WTC11 (cell line): ENCODE results near the gene CA10. TPM values are rescaled to one million over a fixed set of nuclear protein-coding genes. Genes with fewer than 3 reads are reported as not detected.

ENCODE experiments used
- ATAC-seq: fragments of 200-7000 bp; cut with Tn5 transposase; 2 replicates; pipeline ENCODE4 v1.10.0; 2021; ENCODE audit warnings: mild to moderate bottlenecking, moderate library complexity
- CTCF ChIA-PET: fragments of 300-600 bp; sonication (Branson Sonifier 250); formaldehyde crosslinking; loops from one replicate; lab custom pipeline; 2021; ENCODE audit warnings: antibody characterized with exemption; lab: Charles Lee
- POLR2A ChIA-PET: fragments of 350-600 bp; sonication (Branson Sonifier 250); formaldehyde crosslinking; loops from one replicate; lab custom pipeline; 2021; ENCODE audit warnings: antibody characterized with exemption; lab: Charles Lee
- DNase-seq: peaks from one replicate; pipeline ENCODE4 v3.0.0; 2021; ENCODE audit warnings: low spot score
- H3K27ac Mint-ChIP-seq: 2 replicates; pipeline ENCODE4 v1.8.0; 2021; ENCODE audit warnings: mixed read lengths
- H3K27me3 Mint-ChIP-seq: 2 replicates; pipeline ENCODE4 v1.8.0; 2021; ENCODE audit warnings: low read depth, mild to moderate bottlenecking, moderate library complexity, mixed read lengths
- H3K36me3 Mint-ChIP-seq: 2 replicates; pipeline ENCODE4 v1.8.0; 2021; ENCODE audit warnings: mixed read lengths
- H3K4me1 Mint-ChIP-seq: 2 replicates; pipeline ENCODE4 v1.8.0; 2022; ENCODE audit warnings: mixed read lengths
- H3K4me3 Mint-ChIP-seq: 2 replicates; pipeline ENCODE4 v1.8.0; 2021; ENCODE audit warnings: mild to moderate bottlenecking, moderate library complexity, mixed read lengths
- H3K9me3 Mint-ChIP-seq: 2 replicates; pipeline ENCODE4 v1.8.0; 2021; ENCODE audit warnings: mixed read lengths
- ATF1 ChIP-seq: sonication (generic); formaldehyde crosslinking; IDR thresholded peaks from 2 replicates; pipeline ENCODE4 v1.8.1; 2023; ENCODE audit warnings: mild to moderate bottlenecking, moderate library complexity, missing genetic modification reagents
- CBFB ChIP-seq: sonication (generic); formaldehyde crosslinking; IDR thresholded peaks from 2 replicates; pipeline ENCODE4 v1.8.1; 2022; ENCODE audit warnings: mild to moderate bottlenecking, low read depth, missing genetic modification reagents
- E2F5 ChIP-seq: sonication (generic); formaldehyde crosslinking; IDR thresholded peaks from 2 replicates; pipeline ENCODE4 v1.8.1; 2022; ENCODE audit warnings: mild to moderate bottlenecking, moderate library complexity, missing genetic modification reagents
- ELF4 ChIP-seq: sonication (generic); formaldehyde crosslinking; IDR thresholded peaks from 2 replicates; pipeline ENCODE4 v1.8.1; 2022; ENCODE audit warnings: low read depth, mild to moderate bottlenecking, moderate library complexity, missing genetic modification reagents
- ESRRA ChIP-seq: sonication (generic); formaldehyde crosslinking; IDR thresholded peaks from 2 replicates; pipeline ENCODE4 v1.8.1; 2022; ENCODE audit warnings: mild to moderate bottlenecking, missing genetic modification reagents, borderline replicate concordance
- FOXK1 ChIP-seq: sonication (generic); formaldehyde crosslinking; IDR thresholded peaks from 2 replicates; pipeline ENCODE4 v1.8.0; 2022; ENCODE audit warnings: mild to moderate bottlenecking, moderate library complexity, missing genetic modification reagents
- GRHL2 ChIP-seq: fragments of 250-450 bp; sonication (Bioruptor Pico); IDR thresholded peaks from 2 replicates; pipeline ENCODE4 v1.8.0; 2022; ENCODE audit warnings: mild to moderate bottlenecking, moderate library complexity; ENCODE audit not compliant: insufficient replicate concordance, severe bottlenecking
- IRF2 ChIP-seq: sonication (generic); formaldehyde crosslinking; IDR thresholded peaks from 2 replicates; pipeline ENCODE4 v1.8.0; 2022; ENCODE audit warnings: low read depth, missing genetic modification reagents, borderline replicate concordance
- NR1H2 ChIP-seq: sonication (generic); formaldehyde crosslinking; IDR thresholded peaks from 2 replicates; pipeline ENCODE4 v1.9.0; 2021; ENCODE audit warnings: mild to moderate bottlenecking, moderate library complexity, missing genetic modification reagents
- PRRX2 ChIP-seq: fragments of 250-450 bp; sonication (Bioruptor Pico); IDR thresholded peaks from 2 replicates; pipeline ENCODE4 v1.8.0; 2021; ENCODE audit warnings: mild to moderate bottlenecking
- RORB ChIP-seq: fragments of 250-450 bp; sonication (Bioruptor Pico); IDR thresholded peaks from 2 replicates; pipeline ENCODE4 v1.9.0; 2021; ENCODE audit warnings: mild to moderate bottlenecking
- SP1 ChIP-seq: sonication (generic); formaldehyde crosslinking; conservative IDR thresholded peaks from 2 replicates; pipeline ENCODE4 v1.8.1; 2022; ENCODE audit warnings: missing genetic modification reagents
- TP53 ChIP-seq: sonication (generic); formaldehyde crosslinking; IDR thresholded peaks from 2 replicates; pipeline ENCODE4 v1.8.1; 2023; ENCODE audit warnings: mild to moderate bottlenecking, missing genetic modification reagents
- ZNF121 ChIP-seq: sonication (generic); formaldehyde crosslinking; IDR thresholded peaks from 2 replicates; pipeline ENCODE4 v1.8.0; 2023; ENCODE audit warnings: missing genetic modification reagents
- ZNF219 ChIP-seq: sonication (generic); formaldehyde crosslinking; IDR thresholded peaks from 2 replicates; pipeline ENCODE4 v1.8.0; 2023; ENCODE audit warnings: missing genetic modification reagents, mild to moderate bottlenecking, borderline replicate concordance
- ZNF416 ChIP-seq: fragments of 250-450 bp; sonication (Bioruptor Pico); IDR thresholded peaks from 2 replicates; pipeline ENCODE4 v1.9.0; 2021; ENCODE audit warnings: mild to moderate bottlenecking, inconsistent platforms
- ZNF532 ChIP-seq: fragments of 250-450 bp; sonication (Bioruptor Pico); IDR thresholded peaks from 2 replicates; pipeline ENCODE4 v1.9.0; 2021; ENCODE audit warnings: mild to moderate bottlenecking, borderline replicate concordance
- total RNA-seq: library from RNA; stranded (reverse); gene quantifications from 3 replicates; pipeline ENCODE4 v1.2.3, GENCODE V29; 2021
- TF ChIP-seq, protein P1 (sequence below): sonication (generic); formaldehyde crosslinking; IDR thresholded peaks from 2 replicates; pipeline ENCODE4 v1.8.1; 2023; ENCODE audit warnings: mild to moderate bottlenecking, missing genetic modification reagents
- TF ChIP-seq, protein P2 (sequence below): sonication (generic); formaldehyde crosslinking; IDR thresholded peaks from 2 replicates; pipeline ENCODE4 v1.8.1; 2022; ENCODE audit warnings: missing genetic modification reagents, borderline replicate concordance
- TF ChIP-seq, protein P3 (sequence below): sonication (generic); formaldehyde crosslinking; IDR thresholded peaks from 2 replicates; pipeline ENCODE4 v1.8.0; 2022; ENCODE audit warnings: missing genetic modification reagents

Gene CA10
- total RNA-seq, 1 experiment from 2014 or later = 0.90 TPM

DNA sequence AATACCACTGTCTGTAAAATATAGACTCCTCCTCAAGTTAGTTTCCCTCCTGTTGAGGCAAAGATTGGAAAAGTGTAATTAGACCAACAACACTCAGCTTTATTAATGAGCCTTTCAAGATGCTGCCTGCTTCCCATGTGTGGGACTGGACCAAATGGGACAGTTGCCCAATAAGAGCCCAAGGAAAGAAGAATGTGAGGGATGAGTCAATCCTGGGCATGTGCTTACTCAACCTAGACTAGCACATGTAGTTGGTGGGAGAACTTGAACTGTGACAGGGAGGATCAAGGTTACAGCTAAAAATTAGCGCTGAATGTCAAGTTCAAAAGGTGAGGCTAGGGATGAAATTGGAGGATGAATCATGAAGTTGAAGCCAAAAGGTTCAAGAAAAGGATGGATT, 435.5 kb downstream of the CA10 start:
- no peak for TF ChIP-seq ESRRA (CRISPR knock-in tag)
- TF ChIP-seq ATF1 (CRISPR knock-in tag) = no peak
- no peak for TF ChIP-seq TP53 (CRISPR knock-in tag)
- TF ChIP-seq, protein P1, sequence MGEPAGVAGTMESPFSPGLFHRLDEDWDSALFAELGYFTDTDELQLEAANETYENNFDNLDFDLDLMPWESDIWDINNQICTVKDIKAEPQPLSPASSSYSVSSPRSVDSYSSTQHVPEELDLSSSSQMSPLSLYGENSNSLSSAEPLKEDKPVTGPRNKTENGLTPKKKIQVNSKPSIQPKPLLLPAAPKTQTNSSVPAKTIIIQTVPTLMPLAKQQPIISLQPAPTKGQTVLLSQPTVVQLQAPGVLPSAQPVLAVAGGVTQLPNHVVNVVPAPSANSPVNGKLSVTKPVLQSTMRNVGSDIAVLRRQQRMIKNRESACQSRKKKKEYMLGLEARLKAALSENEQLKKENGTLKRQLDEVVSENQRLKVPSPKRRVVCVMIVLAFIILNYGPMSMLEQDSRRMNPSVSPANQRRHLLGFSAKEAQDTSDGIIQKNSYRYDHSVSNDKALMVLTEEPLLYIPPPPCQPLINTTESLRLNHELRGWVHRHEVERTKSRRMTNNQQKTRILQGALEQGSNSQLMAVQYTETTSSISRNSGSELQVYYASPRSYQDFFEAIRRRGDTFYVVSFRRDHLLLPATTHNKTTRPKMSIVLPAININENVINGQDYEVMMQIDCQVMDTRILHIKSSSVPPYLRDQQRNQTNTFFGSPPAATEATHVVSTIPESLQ (CRISPR knock-in tag) = no peak
- TF ChIP-seq GRHL2 (CRISPR knock-in tag) = no peak
- no peak for TF ChIP-seq RORB
- TF ChIP-seq ZNF532 (CRISPR knock-in tag) = no peak
- no peak for TF ChIP-seq ZNF416 (CRISPR knock-in tag)
- TF ChIP-seq, protein P2, sequence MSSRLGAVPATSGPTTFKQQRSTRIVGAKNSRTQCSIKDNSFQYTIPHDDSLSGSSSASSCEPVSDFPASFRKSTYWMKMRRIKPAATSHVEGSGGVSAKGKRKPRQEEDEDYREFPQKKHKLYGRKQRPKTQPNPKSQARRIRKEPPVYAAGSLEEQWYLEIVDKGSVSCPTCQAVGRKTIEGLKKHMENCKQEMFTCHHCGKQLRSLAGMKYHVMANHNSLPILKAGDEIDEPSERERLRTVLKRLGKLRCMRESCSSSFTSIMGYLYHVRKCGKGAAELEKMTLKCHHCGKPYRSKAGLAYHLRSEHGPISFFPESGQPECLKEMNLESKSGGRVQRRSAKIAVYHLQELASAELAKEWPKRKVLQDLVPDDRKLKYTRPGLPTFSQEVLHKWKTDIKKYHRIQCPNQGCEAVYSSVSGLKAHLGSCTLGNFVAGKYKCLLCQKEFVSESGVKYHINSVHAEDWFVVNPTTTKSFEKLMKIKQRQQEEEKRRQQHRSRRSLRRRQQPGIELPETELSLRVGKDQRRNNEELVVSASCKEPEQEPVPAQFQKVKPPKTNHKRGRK (CRISPR knock-in tag) = no peak
- no peak for TF ChIP-seq ZNF121 (CRISPR knock-in tag)
- no peak for TF ChIP-seq SP1 (CRISPR knock-in tag)
- TF ChIP-seq IRF2 (CRISPR knock-in tag) = no peak
- no peak for TF ChIP-seq E2F5 (CRISPR knock-in tag)
- TF ChIP-seq FOXK1 (CRISPR knock-in tag) = no peak
- no peak for TF ChIP-seq ELF4 (CRISPR knock-in tag)
- no peak for TF ChIP-seq CBFB (CRISPR knock-in tag)
- no peak for TF ChIP-seq NR1H2 (CRISPR knock-in tag)
- no peak for TF ChIP-seq PRRX2 (CRISPR knock-in tag)
- TF ChIP-seq ZNF219 (CRISPR knock-in tag) = no peak
- TF ChIP-seq, protein P3, sequence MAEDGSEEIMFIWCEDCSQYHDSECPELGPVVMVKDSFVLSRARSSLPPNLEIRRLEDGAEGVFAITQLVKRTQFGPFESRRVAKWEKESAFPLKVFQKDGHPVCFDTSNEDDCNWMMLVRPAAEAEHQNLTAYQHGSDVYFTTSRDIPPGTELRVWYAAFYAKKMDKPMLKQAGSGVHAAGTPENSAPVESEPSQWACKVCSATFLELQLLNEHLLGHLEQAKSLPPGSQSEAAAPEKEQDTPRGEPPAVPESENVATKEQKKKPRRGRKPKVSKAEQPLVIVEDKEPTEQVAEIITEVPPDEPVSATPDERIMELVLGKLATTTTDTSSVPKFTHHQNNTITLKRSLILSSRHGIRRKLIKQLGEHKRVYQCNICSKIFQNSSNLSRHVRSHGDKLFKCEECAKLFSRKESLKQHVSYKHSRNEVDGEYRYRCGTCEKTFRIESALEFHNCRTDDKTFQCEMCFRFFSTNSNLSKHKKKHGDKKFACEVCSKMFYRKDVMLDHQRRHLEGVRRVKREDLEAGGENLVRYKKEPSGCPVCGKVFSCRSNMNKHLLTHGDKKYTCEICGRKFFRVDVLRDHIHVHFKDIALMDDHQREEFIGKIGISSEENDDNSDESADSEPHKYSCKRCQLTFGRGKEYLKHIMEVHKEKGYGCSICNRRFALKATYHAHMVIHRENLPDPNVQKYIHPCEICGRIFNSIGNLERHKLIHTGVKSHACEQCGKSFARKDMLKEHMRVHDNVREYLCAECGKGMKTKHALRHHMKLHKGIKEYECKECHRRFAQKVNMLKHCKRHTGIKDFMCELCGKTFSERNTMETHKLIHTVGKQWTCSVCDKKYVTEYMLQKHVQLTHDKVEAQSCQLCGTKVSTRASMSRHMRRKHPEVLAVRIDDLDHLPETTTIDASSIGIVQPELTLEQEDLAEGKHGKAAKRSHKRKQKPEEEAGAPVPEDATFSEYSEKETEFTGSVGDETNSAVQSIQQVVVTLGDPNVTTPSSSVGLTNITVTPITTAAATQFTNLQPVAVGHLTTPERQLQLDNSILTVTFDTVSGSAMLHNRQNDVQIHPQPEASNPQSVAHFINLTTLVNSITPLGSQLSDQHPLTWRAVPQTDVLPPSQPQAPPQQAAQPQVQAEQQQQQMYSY = no peak
- peaks cover 40% of the 10 kb centered on the region for H3K9me3 Mint-ChIP-seq
- no peak overlapping the region for H3K4me3 Mint-ChIP-seq
- peaks cover 2% of the 10 kb centered on the region; the same call in 1 of the 2 replicates for H3K27me3 Mint-ChIP-seq
- H3K27ac Mint-ChIP-seq = no peak overlapping the region
- peaks cover 6% of the 10 kb centered on the region; the same call in 1 of the 2 replicates for H3K36me3 Mint-ChIP-seq
- no peaks in the 10 kb centered on the region for H3K4me1 Mint-ChIP-seq
- ATAC-seq = no peak
- ChIA-PET POLR2A (no interaction called here), CTCF (no interaction called here)
- DNase-seq = no peak
